Stimulated activated CD8-positive, alpha-beta memory T cell treated with anti-CD3 and anti-CD28 coated beads, Interleukin-4, amount 100 ng/mL, for 48 hours (primary cell): ENCODE results near the gene RAB22A.
"Not testable (repeated sequence)": the region's sequence is repeated elsewhere in the genome, so short reads cannot be mapped to it uniquely, and the experiment has no call there.

Experiments used
- DNase-seq: peaks from one replicate; pipeline ENCODE4 v3.0.0-alpha.2; 2020

RAB22A gene

DNA sequence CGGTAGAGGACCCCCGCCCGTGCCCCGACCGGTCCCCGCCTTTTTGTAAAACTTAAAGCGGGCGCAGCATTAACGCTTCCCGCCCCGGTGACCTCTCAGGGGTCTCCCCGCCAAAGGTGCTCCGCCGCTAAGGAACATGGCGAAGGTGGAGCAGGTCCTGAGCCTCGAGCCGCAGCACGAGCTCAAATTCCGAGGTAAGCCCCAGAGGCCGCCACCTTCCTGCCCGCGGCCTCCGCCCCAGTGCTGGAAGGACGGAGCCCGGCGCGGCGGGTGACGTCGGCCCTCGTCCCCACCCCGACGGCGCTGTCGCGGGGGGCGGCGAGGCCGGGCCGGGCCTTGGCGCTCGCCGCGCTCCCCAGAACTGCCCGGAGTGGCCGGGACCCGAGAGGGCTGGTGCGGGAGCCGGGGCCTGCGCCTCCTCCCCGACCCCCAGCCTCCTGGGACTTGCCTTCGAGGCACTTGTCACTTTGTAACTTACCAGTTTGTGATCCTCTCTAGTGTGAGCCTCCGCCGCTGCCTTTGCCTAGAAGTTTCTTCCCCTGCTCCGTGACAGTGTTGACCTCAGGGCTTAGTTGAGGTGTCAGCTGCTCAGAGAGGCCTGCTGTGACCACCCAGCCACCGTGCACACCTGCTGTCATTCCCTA lies 79.9 kb downstream of the RAB22A start:
- peak; percentile 45 for DNase-seq

GRCh38 chr20:58389968-58390658 lies 80.6 kb downstream of the RAB22A start:
- no peak for DNase-seq

DNA sequence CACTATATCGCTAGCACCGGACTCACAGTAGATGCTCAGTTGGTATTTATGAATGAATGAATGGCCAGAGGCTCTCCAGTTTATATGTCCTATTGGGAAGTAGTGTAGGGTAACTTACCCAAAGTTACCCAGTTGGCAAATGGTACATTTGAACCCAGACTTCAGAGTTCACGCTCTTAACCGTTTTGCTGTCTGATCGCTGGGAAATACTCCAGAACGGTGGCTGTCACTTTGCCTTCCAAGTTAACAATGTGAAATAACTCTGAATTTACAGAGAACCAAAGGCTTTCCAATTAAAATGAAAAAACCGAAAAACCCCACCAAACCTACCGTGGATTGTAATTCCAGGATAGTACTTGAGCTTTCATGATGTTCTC lies 81.1 kb downstream of the RAB22A start:
- no peak for DNase-seq

GRCh38 chr20:58392286-58392685 lies 82.8 kb downstream of the RAB22A start:
- no peak for DNase-seq

DNA sequence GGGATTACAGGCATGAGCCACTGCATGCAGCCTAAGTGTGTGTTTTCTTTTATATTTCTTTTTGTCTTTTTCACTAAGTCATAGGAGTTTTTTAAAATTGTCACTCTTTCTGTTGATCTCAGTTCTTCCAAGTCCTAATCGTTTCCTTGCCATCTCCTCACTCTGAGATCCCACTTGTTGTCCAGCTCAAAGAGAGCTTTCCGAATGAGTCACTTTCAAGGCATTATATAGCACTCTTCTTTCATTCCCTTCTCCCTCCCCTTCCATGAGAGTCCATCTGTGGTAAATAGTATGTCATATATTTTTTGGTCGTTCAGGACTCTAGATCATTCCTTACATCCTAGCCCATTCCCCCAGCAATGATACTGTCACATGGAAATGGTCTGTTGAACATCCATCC lies 83.8 kb downstream of the RAB22A start:
- DNase-seq, result no peak

DNA sequence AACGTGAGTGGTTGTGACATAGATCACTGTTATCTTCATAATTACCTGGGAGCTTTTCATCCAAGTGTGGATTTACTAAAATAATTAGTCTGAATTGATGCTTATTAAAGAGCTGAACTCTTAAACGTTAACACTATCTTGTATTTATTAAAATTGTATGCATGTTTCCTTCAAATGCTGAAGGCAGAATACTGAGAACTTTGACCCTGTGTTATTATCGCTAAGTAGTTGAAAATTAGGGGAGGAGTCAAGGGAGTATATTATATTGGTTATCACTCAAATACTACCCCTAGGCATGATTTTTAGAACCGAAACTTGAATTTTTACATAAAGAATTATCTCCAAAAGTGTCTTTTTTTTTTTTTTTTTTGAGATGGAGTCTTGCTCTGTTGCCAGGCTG lies 85.3 kb downstream of the RAB22A start:
- DNase-seq, result no peak

DNA sequence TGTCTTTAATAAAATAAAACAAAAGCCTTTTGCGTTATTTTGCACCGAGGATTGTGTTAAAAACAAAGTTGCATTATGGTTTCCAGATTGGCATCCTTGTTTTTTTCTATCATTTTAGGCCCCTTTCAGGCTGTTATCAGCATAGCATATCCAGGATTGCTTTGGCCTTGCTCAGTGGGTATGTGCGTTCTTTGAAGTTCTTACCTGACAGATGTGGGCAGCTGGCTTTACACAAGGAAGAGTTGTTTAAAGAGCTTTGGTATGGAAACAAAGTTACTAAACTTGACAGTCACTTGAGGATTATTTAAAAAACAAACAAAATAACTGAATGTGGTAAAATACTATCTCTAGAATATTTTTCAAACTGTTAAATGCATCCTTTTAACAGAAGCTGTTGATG lies 86.1 kb downstream of the RAB22A start:
- no peak for DNase-seq

- no peak for DNase-seq
Observed at GRCh38 chr20:58397429-58397828, 87.9 kb downstream of the RAB22A start.

DNA sequence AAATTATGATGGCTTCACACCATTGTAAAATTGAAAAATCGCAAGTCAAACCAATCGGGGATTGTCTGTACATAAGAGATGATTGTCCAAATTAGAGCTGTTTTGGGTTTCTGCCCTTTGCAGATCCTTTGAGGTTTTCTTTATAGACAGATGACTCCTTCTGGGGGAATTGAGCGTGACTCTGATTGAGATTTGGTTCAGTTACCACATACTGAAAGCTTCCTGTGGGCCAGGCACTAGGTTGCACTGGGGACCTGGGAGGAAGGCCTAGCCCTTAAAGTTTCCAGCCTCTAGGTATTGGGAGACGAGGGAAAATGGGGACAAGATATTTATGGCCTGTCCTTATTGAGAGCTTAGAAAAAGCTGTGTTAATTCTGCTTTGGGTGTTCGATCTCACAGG lies 88.7 kb downstream of the RAB22A start:
- DNase-seq, result no peak

DNA sequence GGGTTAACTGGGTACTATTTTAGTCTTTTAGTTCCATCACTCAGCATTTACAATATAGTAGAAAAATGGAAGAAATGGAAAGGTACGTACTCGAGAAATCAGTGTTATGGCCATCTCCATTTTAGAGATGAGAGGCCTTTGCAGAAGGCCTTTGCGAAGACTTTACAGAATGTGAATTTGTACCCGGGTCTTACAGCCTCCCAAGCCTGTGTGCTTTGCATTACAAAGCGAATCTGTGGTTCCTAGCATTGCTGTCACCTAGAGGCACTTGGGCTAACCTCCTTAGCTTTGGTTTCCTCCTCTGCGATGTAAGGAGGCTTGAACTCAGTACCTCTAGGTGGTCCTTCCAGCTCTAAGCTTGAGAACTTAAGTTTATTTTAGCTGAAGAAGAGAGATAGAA lies 90.4 kb downstream of the RAB22A start:
- DNase-seq, result no peak

DNA sequence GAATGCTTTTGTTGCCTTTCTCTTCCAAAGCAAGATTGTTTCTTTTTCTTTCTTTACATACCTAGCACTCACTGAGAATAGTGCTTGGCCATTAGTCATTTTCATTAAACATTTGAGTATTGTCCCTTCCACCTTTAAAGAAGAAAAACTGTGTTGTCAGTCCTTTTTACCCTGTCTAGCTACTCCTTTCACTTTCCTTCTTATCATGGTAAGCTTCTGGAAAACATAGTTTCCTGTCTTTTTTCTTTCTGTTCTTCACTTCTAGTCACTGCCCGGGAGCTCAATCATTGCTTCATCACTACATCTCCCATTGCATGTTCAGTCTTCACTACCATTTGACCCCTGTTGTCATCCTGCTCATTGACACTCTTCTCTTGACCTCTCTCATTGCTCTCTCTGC lies 91.6 kb downstream of the RAB22A start:
- no peak for DNase-seq

DNA sequence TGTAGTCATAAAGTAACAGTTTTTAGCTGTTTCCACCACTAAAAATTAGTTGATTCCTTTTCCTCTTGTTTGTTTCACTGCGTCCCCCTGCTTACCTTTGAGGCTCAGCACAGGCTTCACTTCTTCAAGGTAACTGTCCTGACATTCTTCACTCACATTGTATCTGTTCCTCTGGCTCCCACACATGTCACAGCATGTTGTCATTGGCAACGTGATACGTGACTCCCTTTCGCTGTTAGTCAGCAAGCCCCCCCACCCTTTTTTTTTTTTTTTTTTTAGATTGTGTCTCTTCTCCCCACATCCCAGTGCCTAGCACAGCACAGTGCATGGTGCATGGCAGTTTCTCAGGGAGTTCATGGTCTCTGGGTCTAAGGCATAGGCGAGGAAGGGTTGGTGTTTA lies 92.8 kb downstream of the RAB22A start:
- DNase-seq, result no peak

DNA sequence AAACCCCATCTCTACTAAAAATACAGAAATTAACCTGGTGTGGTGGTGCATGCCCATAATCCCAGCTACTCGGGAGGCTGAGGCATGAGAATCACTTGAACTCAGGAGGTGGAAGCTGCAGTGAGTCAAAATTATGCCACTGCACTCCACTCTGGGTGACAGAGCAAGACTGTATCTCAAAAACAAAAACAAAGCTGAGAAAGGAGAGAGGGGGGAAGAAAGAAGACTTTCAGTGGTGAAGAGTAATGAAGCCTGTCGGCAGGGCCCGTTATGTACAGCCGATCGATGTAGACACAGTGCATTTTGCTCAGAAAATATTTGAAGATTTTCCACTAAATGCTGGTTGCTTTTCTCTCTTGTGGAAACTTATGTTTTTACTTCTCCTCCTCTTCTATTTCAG lies 93.3 kb downstream of the RAB22A start:
- no peak for DNase-seq

DNA sequence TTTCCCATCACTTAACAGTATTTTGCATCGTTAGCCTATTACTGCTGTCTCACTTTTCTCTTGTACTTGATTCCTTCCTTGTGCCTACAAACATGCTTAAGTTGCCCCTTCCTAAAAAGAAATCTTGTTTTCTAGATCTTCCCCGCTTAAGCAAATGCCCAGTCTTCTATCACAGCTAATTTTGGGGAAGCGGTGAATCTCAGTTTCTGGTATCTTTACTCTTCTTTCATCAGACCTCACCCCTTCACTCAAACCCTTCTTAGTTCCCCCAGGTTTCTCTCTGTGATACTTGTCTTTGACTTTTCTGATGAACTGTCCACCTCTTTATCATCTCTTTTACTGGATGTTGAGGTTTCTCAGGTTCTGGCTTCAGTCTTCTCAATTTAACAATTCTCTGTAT lies 93.8 kb downstream of the RAB22A start:
- no peak for DNase-seq

- DNase-seq, result no peak
Observed at GRCh38 chr20:58405504-58406291, 96.2 kb downstream of the RAB22A start.

- DNase-seq, result no peak
Observed at GRCh38 chr20:58406422-58407001, 97.0 kb downstream of the RAB22A start.

DNA sequence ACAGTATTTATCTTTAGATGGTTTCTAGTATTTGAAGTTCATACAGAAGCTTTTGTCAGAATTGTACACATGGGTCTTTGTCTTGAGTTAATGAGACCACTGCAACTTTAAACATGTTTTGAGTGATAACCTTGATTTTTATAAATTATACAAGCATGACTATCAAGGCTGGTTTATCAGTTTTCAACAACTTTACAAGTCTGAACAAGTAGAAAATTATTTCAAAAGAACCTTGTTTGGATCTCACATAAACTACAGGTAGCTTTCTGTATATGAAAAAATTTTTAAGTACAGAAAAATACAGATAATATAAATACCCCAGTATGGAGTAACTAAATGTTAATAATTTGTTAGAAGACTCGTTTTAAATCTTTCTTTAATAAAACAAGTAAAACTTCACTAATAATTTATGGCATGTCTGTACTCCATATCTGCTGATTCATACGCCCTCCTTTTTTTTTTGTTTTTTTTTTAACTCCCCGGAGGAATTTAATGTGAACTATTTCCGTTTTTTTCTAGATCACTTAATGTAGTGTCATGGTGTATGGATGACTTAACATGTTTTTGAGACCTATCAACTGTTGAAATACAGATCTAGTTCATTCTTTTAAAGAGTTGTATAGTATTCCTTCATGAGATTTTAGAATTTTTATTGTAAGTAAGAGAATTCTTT lies 97.8 kb downstream of the RAB22A start:
- no peak for DNase-seq

DNA sequence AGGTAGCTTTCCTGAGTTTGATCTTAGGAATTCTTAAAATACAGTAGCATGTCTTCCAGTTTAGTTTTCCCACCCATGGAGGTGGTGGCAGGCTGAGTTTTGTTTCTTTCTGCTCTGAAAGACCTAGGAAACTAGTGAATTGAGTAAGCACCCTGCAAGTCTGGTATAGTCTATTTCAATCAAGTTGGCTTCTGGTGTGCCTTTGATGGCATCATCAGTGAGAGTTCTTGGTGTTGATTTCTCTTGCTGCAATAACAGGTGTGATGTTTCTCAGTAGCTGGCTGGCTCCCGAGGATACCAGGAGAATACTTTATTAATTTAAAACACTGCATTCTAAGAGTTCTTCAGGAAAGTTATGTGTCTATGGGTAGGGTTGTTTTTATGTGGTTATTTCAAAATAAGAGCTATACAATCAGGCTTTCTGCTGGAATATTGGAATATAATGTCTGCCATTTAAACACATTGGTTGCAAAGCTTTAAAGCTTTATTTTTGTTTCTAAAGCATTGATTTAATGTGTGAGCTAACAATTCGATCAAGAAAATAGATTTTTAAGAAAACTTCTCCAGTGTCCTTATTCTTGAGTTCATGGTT lies 98.5 kb downstream of the RAB22A start:
- no peak for DNase-seq

DNA sequence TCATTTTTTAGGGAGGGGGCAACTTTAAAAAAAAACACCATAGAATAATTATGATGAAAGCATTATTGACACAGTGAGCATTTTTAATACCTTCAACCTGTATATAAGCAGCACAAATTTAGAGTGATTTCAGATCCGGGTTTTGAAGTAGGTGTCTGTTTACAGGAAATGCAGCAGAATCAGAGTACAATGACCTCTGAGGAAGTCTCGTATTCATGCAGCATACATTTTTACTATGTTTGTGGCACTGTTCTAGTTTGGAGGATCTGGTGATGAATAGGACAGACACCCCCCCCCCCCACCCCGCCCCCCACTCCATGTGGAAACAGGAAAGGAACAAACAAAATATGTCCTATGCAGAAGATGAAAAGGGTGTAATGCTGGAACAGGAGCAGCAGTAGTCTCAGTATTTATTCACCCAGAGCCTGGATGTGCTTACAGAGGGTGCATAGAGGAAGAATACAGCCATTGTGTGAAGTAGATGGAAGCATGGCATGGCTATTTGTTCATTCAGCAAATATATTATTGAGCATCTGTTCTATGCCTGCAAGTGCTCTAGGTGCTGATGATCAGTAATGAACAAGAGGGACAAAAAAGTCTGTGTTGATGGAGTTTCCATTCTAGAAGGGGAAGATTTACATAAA lies 99.2 kb downstream of the RAB22A start:
- DNase-seq, result no peak

GRCh38 chr20:58414216-58414615 lies 104.7 kb downstream of the RAB22A start:
- not testable (repeated sequence) for DNase-seq

- not testable (repeated sequence) for DNase-seq
Observed at GRCh38 chr20:58414786-58415185, 105.3 kb downstream of the RAB22A start.

GRCh38 chr20:58416057-58416456 lies 106.5 kb downstream of the RAB22A start:
- DNase-seq, result no peak
